H1 (cell line): ENCODE measurements around the gene KRTAP29-1. TPM values are rescaled to one million over a fixed set of nuclear protein-coding genes. Genes with fewer than 3 reads are reported as not detected.

Experiments used
- CTCF ChIA-PET: fragments of 300-600 bp; sonication (Branson Sonifier 250); formaldehyde crosslinking; loops from one replicate; lab custom pipeline; 2021; ENCODE audit not compliant: partially characterized antibody; lab: Charles Lee
- POLR2A ChIA-PET: fragments of 300-600 bp; sonication (Branson Sonifier 250); formaldehyde crosslinking; loops from one replicate; lab custom pipeline; 2021; ENCODE audit warnings: inconsistent platforms; ENCODE audit not compliant: partially characterized antibody; lab: Charles Lee
- DNase-seq, 2 experiments: peaks; one replicate each; pipeline versions ENCODE4 v3.0.0 to v3.0.0-alpha.2; 2010 to 2022; ENCODE audit warnings: low spot score in 2 of 2, low read depth in 1 of 2, mixed read lengths in 1 of 2
- FAIRE-seq: peaks from 2 replicates; lab custom pipeline; 2011; peaks lifted over from hg19 to GRCh38; lab: Jason Lieb, UNC
- H2AFZ ChIP-seq: 2 replicates; pipeline ENCODE4 v1.8.1; 2012; ENCODE audit warnings: low read length, inconsistent platforms
- H2AK5ac ChIP-seq: 2 replicates; pipeline ENCODE4 v1.6.1; 2013; ENCODE audit warnings: low read depth, low read length
- H2BK120ac ChIP-seq: replicated peaks from 2 replicates; pipeline ENCODE3; 2013; ENCODE audit warnings: low read depth, low read length, inconsistent platforms
- H2BK12ac ChIP-seq: 2 replicates; pipeline ENCODE4 v1.6.1; 2013; ENCODE audit warnings: low read depth, low read length
- H2BK15ac ChIP-seq: 2 replicates; pipeline ENCODE4 v1.6.1; 2013; ENCODE audit warnings: low read length
- H2BK20ac ChIP-seq: 2 replicates; pipeline ENCODE4 v1.6.1; 2013; ENCODE audit warnings: low read length
- H2BK5ac ChIP-seq: 2 replicates; pipeline ENCODE4 v1.6.1; 2013; ENCODE audit warnings: low read depth, low read length
- H3K14ac ChIP-seq: 2 replicates; pipeline ENCODE4 v1.6.1; 2013; ENCODE audit warnings: inconsistent platforms; ENCODE audit not compliant: insufficient read length
- H3K18ac ChIP-seq: 2 replicates; pipeline ENCODE4 v1.6.1; 2013; ENCODE audit warnings: low read length; ENCODE audit errors: extremely low read depth
- H3K23ac ChIP-seq: 2 replicates; pipeline ENCODE4 v1.6.1; 2013; ENCODE audit warnings: inconsistent platforms; ENCODE audit not compliant: insufficient read length
- H3K23me2 ChIP-seq: 2 replicates; pipeline ENCODE4 v1.6.1; 2013; ENCODE audit warnings: low read depth, low read length
- H3K27ac ChIP-seq: 2 replicates; pipeline ENCODE4 v1.6.1; 2011; ENCODE audit warnings: low read depth, low read length, inconsistent platforms
- H3K27me3 ChIP-seq, 4 experiments: replicated peaks in 1 of 4; 1 replicate in 1 of 4; 2 replicates in 3 of 4; pipeline versions ENCODE4 v1.6.1 to v1.8.1; 2011 to 2013; ENCODE audit warnings: low read length in 3 of 4, mild to moderate bottlenecking in 3 of 4, inconsistent platforms in 2 of 4, mixed read lengths in 2 of 4, moderate library complexity in 1 of 4; ENCODE audit not compliant: control insufficient read depth in 3 of 4, insufficient read depth in 3 of 4; ENCODE audit errors: extremely low read depth in 1 of 4
- H3K36me3 ChIP-seq, 4 experiments: 2 replicates each; pipeline versions ENCODE4 v1.6.1 to v1.8.1; 2011 to 2013; ENCODE audit warnings: mild to moderate bottlenecking in 4 of 4, low read length in 3 of 4, moderate library complexity in 2 of 4, control low read depth in 1 of 4, inconsistent platforms in 1 of 4; ENCODE audit not compliant: insufficient read depth in 4 of 4, control insufficient read depth in 2 of 4
- H3K4ac ChIP-seq: replicated peaks from 2 replicates; pipeline ENCODE3; 2013; ENCODE audit warnings: low read length, low read depth, mixed read lengths, inconsistent platforms; ENCODE audit not compliant: insufficient read length
- H3K4me1 ChIP-seq, 4 experiments: replicated peaks in 1 of 4; 1 replicate in 1 of 4; 2 replicates in 3 of 4; pipeline versions ENCODE4 v1.6.1 to v1.8.1; 2011 to 2013; ENCODE audit warnings: low read length in 3 of 4, inconsistent platforms in 2 of 4, mixed read lengths in 1 of 4; ENCODE audit not compliant: insufficient read depth in 4 of 4, control insufficient read depth in 3 of 4
- H3K4me2 ChIP-seq, 2 experiments: 2 replicates each; pipeline versions ENCODE4 v1.6.1 to v1.8.1; 2011 to 2013; ENCODE audit warnings: low read depth in 2 of 2, low read length in 2 of 2, control low read depth in 1 of 2, inconsistent platforms in 1 of 2, mild to moderate bottlenecking in 1 of 2; ENCODE audit not compliant: insufficient read depth in 1 of 2
- H3K4me3 ChIP-seq, 4 experiments: fragments of 200-600, 300-600 bp in 1 of 4; sonication (generic), shearing (Covaris generic), sonication (Bioruptor Twin) in 1 of 4; 2 replicates each; pipeline versions ENCODE4 v1.5.1 to v1.8.1; 2011 to 2016; ENCODE audit warnings: low read length in 4 of 4, low read depth in 3 of 4, control low read depth in 2 of 4, inconsistent platforms in 2 of 4, mild to moderate bottlenecking in 2 of 4, mixed read lengths in 1 of 4, moderate library complexity in 1 of 4; ENCODE audit not compliant: insufficient read depth in 2 of 4; ENCODE audit errors: extremely low read depth in 1 of 4
- H3K56ac ChIP-seq: replicated peaks from 2 replicates; pipeline ENCODE3; 2013; ENCODE audit warnings: low read depth, mild to moderate bottlenecking, mixed read lengths, low read length, inconsistent platforms; ENCODE audit not compliant: insufficient read length
- H3K79me1 ChIP-seq: 2 replicates; pipeline ENCODE4 v1.6.1; 2013; ENCODE audit warnings: low read depth, low read length, control low read depth
- H3K79me2 ChIP-seq, 2 experiments: 2 replicates each; pipeline versions ENCODE4 v1.6.1 to v1.8.1; 2012 to 2013; ENCODE audit warnings: low read length in 2 of 2, mild to moderate bottlenecking in 2 of 2, inconsistent platforms in 1 of 2; ENCODE audit not compliant: insufficient read depth in 2 of 2, control insufficient read depth in 1 of 2
- H3K9ac ChIP-seq, 4 experiments: replicated peaks in 1 of 4; 1 replicate in 1 of 4; 2 replicates in 3 of 4; pipeline versions ENCODE4 v1.6.1 to v1.8.1; 2011 to 2013; ENCODE audit warnings: low read depth in 3 of 4, low read length in 3 of 4, control low read depth in 2 of 4, mild to moderate bottlenecking in 2 of 4, moderate library complexity in 2 of 4, inconsistent platforms in 1 of 4; ENCODE audit errors: extremely low read depth in 1 of 4
- H3K9me3 ChIP-seq, 2 experiments: 2 replicates each; pipeline versions ENCODE4 v1.6.1 to v1.8.1; 2012 to 2013; ENCODE audit warnings: mild to moderate bottlenecking in 2 of 2, moderate library complexity in 2 of 2, control low read depth in 1 of 2, inconsistent platforms in 1 of 2, low read depth in 1 of 2, low read length in 1 of 2, mixed read lengths in 1 of 2; ENCODE audit not compliant: insufficient read depth in 2 of 2
- H4K20me1 ChIP-seq, 2 experiments: replicated peaks in 1 of 2; 2 replicates each; pipeline versions ENCODE3 to v1.8.1; 2011 to 2013; ENCODE audit warnings: inconsistent platforms in 2 of 2, low read length in 2 of 2, mild to moderate bottlenecking in 1 of 2; ENCODE audit not compliant: insufficient read depth in 2 of 2, control insufficient read depth in 1 of 2
- H4K5ac ChIP-seq: 2 replicates; pipeline ENCODE4 v1.6.1; 2013; ENCODE audit warnings: low read length, low read depth, mixed read lengths, inconsistent platforms; ENCODE audit not compliant: insufficient read length
- H4K8ac ChIP-seq: 2 replicates; pipeline ENCODE4 v1.8.0; 2013; ENCODE audit warnings: mild to moderate bottlenecking, moderate library complexity, low read length, inconsistent platforms; ENCODE audit not compliant: insufficient read depth; ENCODE audit errors: extremely low read depth
- H4K91ac ChIP-seq: replicated peaks from 2 replicates; pipeline ENCODE3; 2013; ENCODE audit warnings: low read length, mixed read lengths, inconsistent platforms; ENCODE audit not compliant: insufficient read length
- BACH1 ChIP-seq: IDR thresholded peaks from 2 replicates; pipeline ENCODE4 v1.6.1; 2012; ENCODE audit warnings: low read length, improper control_type of control experiment
- CBX5 ChIP-seq: fragments of 300-800, 300-1000 bp; sonication (generic); IDR thresholded peaks from 2 replicates; pipeline ENCODE4 v1.7.1; 2016; ENCODE audit warnings: antibody characterized with exemption, low read length, low read depth
- CBX8 ChIP-seq: fragments of 300-800, 300-1000 bp; sonication (generic); IDR thresholded peaks from 2 replicates; pipeline ENCODE4 v1.7.1; 2016; ENCODE audit warnings: low read depth, low read length, borderline replicate concordance
- CEBPB ChIP-seq: IDR thresholded peaks from 2 replicates; pipeline ENCODE4 v1.6.1; 2012; ENCODE audit warnings: low read depth, low read length
- CREB1 ChIP-seq: IDR thresholded peaks from 2 replicates; pipeline ENCODE4 v1.6.1; 2012; ENCODE audit warnings: inconsistent platforms
- FOSL1 ChIP-seq: IDR thresholded peaks from 2 replicates; pipeline ENCODE4 v1.6.1; 2011; ENCODE audit warnings: mild to moderate bottlenecking, low read depth, low read length, moderate library complexity; ENCODE audit not compliant: insufficient read depth
- JUND ChIP-seq: IDR thresholded peaks from 2 replicates; pipeline ENCODE4 v1.6.1; 2011; ENCODE audit warnings: mild to moderate bottlenecking, improper control_type of control experiment, low read length
- NANOG ChIP-seq: IDR thresholded peaks from 2 replicates; pipeline ENCODE4 v1.6.1; 2011; ENCODE audit warnings: low read length, low read depth, mild to moderate bottlenecking, inconsistent platforms; ENCODE audit not compliant: insufficient read depth, poor library complexity, severe bottlenecking
- POLR2A ChIP-seq, 2 experiments: IDR thresholded peaks; 1 replicate in 1 of 2; 2 replicates in 1 of 2; pipeline ENCODE4 v1.6.1; 2011; ENCODE audit warnings: low read depth in 2 of 2, low read length in 2 of 2, mild to moderate bottlenecking in 2 of 2; ENCODE audit errors: control extremely low read depth in 1 of 2
- POU5F1 ChIP-seq: IDR thresholded peaks from 2 replicates; pipeline ENCODE4 v1.6.1; 2011; ENCODE audit warnings: low read depth, mild to moderate bottlenecking, low read length, moderate library complexity
- SRF ChIP-seq: IDR thresholded peaks from 2 replicates; pipeline ENCODE4 v1.6.1; 2011; ENCODE audit warnings: mild to moderate bottlenecking, low read depth, low read length, moderate library complexity
- TAF1 ChIP-seq: IDR thresholded peaks from 2 replicates; pipeline ENCODE4 v1.6.1; 2011; ENCODE audit warnings: mild to moderate bottlenecking, low read depth, low read length
- ZNF274 ChIP-seq: IDR thresholded peaks from 2 replicates; pipeline ENCODE4 v1.7.0; 2012; ENCODE audit warnings: low read length, borderline replicate concordance; ENCODE audit errors: extremely low read depth
- WGBS, 2 experiments: shearing (Covaris generic) in 1 of 2; methylation state at CpG; one replicate each; pipeline versions ENCODE4 v1.1.6 to v1.1.7; 2013 to 2015; ENCODE audit warnings: low lambda C conversion rate in 2 of 2, mixed read lengths in 2 of 2, inconsistent platforms in 1 of 2, low coverage in 1 of 2, missing lambda C conversion rate in 1 of 2; ENCODE audit not compliant: insufficient replicate concordance in 2 of 2, insufficient coverage in 1 of 2, insufficient read length in 1 of 2; ENCODE audit errors: extremely low coverage in 1 of 2, missing lambda C conversion rate in 1 of 2; 5-methylcytosine and 5-hydroxymethylcytosine counted together
- polyA plus RNA-seq, 7 experiments: library from polyadenylated mRNA; depleted of rRNA in 3 of 7; stranded (reverse) in 5 of 7; unstranded in 2 of 7; fragments of >200 nt in 5 of 7; fragments of 200-250 nt in 2 of 7; gene quantifications; 1 replicate in 5 of 7; 2 replicates in 1 of 7; 4 replicates in 1 of 7; pipeline versions ENCODE4 v1.2.1 to v1.2.3, GENCODE V29; 2011 to 2013; ENCODE audit warnings: missing spikeins in 2 of 7, mixed read lengths in 2 of 7
- total RNA-seq: library from RNA; stranded (reverse); fragmentation: NEBNext Ultra II Directional; extraction: Animal tissue kit (Norgen Biotek cat#: 25700); gene quantifications from 2 replicates; pipeline ENCODE4 v1.2.1, GENCODE V29; 2021
- TF ChIP-seq, protein P1 (sequence below), 3 experiments: IDR thresholded peaks; 1 replicate in 2 of 3; 2 replicates in 1 of 3; pipeline versions ENCODE4 v1.5.1 to v1.6.1; 2011; ENCODE audit warnings: low read length in 3 of 3, mild to moderate bottlenecking in 3 of 3, inconsistent platforms in 2 of 3, low read depth in 1 of 3, moderate library complexity in 1 of 3; ENCODE audit not compliant: insufficient read depth in 1 of 3; ENCODE audit errors: control extremely low read depth in 1 of 3

The KRTAP29-1 gene
- total and polyA plus RNA-seq, 2 of the 8 experiments (the other 6 are each of a cell fraction or from before 2014, with no cell fraction given), result not detected

DNA sequence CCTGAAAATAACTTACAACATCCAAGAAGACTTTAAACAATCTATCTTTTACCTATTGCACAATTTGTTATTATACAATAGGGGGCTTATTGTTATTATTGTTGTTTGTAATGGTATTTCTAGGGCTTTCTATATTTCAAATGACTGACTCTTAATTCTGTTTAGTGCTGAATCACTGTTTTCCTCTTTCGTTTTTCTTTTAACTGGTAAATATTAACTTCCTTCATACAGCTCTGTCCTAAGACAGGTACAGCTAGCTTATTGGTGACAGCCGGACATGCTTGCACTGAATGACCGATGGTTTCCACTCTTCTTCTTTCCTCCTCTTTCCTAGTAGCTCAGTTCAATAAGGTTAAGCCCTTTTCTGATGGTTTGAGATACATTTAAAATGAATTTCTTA is 15.6 kb downstream of the KRTAP29-1 start:
- Histone ChIP-seq H2AK5ac (no peak overlapping the region), H3K9me3 (no peaks in the 10 kb centered on the region), H2BK20ac (no peak overlapping the region), H3K4me3 (no peak overlapping the region), H3K14ac (no peak overlapping the region), H4K20me1 (no peaks in the 10 kb centered on the region), H2BK15ac (no peak overlapping the region), H2BK5ac (no peak overlapping the region), H3K23ac (no peak overlapping the region), H3K27me3 (no peaks in the 10 kb centered on the region), H3K4ac (no peak overlapping the region), H3K9ac (no peak overlapping the region), H3K36me3 (no peaks in the 10 kb centered on the region), H2BK120ac (no peak overlapping the region), H2AFZ (no peak overlapping the region), H4K8ac (no peak overlapping the region), H3K79me2 (no peaks in the 10 kb centered on the region), H3K56ac (no peak overlapping the region), H4K5ac (no peak overlapping the region), H4K91ac (no peak overlapping the region), H3K27ac (no peak overlapping the region), H3K79me1 (no peaks in the 10 kb centered on the region), H3K4me2 (no peak overlapping the region), H2BK12ac (no peak overlapping the region), H3K4me1 (no peaks in the 10 kb centered on the region), H3K23me2 (no peaks in the 10 kb centered on the region), H3K18ac (no peak overlapping the region)
- DNase-seq (no peak), FAIRE-seq (no peak)
- WGBS, 2 experiments, result 87% methylated on average over 3 of the region's 3 CpGs; no CpG with 5 or more reads in 1 of the 2 experiments
- CTCF ChIA-PET, result no interaction called here
- POLR2A ChIA-PET, result interaction anchor here (0.7 kb wide), 1 partner anchor 13 kb away, joined by 3 read pairs; no protein-coding TSS in a partner anchor
- TF ChIP-seq ZNF274, result no peak
- no peak for TF ChIP-seq CREB1
- TF ChIP-seq POU5F1, result no peak
- no peak for TF ChIP-seq NANOG
- no peak for TF ChIP-seq CBX5
- TF ChIP-seq CBX8, result no peak
- TF ChIP-seq BACH1, result no peak
- TF ChIP-seq, protein P1, sequence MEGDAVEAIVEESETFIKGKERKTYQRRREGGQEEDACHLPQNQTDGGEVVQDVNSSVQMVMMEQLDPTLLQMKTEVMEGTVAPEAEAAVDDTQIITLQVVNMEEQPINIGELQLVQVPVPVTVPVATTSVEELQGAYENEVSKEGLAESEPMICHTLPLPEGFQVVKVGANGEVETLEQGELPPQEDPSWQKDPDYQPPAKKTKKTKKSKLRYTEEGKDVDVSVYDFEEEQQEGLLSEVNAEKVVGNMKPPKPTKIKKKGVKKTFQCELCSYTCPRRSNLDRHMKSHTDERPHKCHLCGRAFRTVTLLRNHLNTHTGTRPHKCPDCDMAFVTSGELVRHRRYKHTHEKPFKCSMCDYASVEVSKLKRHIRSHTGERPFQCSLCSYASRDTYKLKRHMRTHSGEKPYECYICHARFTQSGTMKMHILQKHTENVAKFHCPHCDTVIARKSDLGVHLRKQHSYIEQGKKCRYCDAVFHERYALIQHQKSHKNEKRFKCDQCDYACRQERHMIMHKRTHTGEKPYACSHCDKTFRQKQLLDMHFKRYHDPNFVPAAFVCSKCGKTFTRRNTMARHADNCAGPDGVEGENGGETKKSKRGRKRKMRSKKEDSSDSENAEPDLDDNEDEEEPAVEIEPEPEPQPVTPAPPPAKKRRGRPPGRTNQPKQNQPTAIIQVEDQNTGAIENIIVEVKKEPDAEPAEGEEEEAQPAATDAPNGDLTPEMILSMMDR (IDR thresholded peaks at IDR 0.05; ENCODE audit: control extremely low read depth in 1 of 3, insufficient read depth in 1 of 3, low read depth in 1 of 3, low read length in 3 of 3), result no peak
- TF ChIP-seq FOSL1, result no peak
- TF ChIP-seq SRF, result no peak
- no peak for TF ChIP-seq TAF1
- TF ChIP-seq POLR2A (IDR thresholded peaks at IDR 0.05; ENCODE audit: control extremely low read depth in 1 of 2, low read depth in 2 of 2, low read length in 2 of 2), result no peak
- no peak for TF ChIP-seq CEBPB
- TF ChIP-seq JUND, result no peak
